Measurements from ENCODE around the gene EDN2. TPM values are rescaled to one million over a fixed set of nuclear protein-coding genes. Genes with fewer than 3 reads are reported as not detected.

The EDN2 gene
- total and polyA plus RNA-seq, 4 donors: 0.10 to 0.13 TPM; not detected in 2

DNA sequence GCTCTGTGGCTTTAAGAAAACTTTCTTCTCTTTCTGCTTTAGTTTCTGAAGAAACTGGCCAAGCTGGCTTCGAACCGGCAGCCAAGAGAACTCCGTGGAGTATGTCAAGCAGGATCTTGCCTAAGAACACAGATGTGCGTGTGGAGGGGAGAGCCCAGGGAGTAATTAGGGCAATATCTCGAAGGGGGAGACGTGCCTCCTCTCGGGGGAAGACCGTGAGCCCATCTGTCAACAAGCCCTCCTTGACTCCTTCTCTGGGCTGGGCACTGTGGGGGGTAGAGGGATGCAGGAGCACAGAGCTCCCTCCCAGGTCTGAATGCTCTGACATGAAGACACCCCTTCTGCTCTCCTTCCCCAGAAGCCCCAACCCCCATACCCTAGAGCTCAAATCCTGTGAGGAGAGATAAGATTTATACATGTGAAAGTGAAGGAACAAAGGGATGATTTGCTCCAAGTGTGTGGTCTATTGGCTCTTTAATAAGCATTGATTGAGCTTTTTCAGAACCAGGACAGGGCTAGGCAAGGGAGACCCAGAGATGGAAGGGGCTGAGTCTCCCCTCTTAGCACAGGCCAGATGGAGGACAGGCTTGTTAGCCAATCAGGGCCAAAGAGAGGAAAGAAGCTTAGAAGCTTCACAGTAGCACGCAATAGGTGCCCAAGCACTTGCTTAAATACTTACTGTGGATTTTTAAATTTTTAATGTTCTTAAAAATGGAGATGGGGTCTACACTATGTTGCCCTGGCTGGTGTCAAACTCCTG, 37.5 kb downstream of the EDN2 start:
- Histone ChIP-seq H3K27ac (ENCODE audit: low read depth in 1 of 2, low read length in 2 of 2) (no peak overlapping the region), H3K4me1 (ENCODE audit: control insufficient read depth in 4 of 4, insufficient read depth in 4 of 4, low read length in 3 of 4) (no peaks in the 10 kb centered on the region), H3K36me3 (ENCODE audit: control insufficient read depth in 4 of 4, insufficient read depth in 3 of 4, low read depth in 1 of 4, low read length in 3 of 4) (peaks cover 0 to 3% (median 0%) of the 10 kb centered on the region in 4 donors), H3K9me3 (ENCODE audit: control insufficient read depth in 4 of 4, low read length in 3 of 4) (peaks cover 4 to 15% (median 8%) of the 10 kb centered on the region in 4 donors), H3K9ac (ENCODE audit: low read depth in 1 of 2, low read length in 2 of 2) (no peak overlapping the region), H3K27me3 (ENCODE audit: control insufficient read depth in 4 of 4, insufficient read depth in 4 of 4, low read length in 3 of 4) (no peaks in the 10 kb centered on the region), H3K4me3 (ENCODE audit: low read depth in 1 of 3, low read length in 3 of 3) (no peak overlapping the region)
- TF ChIP-seq YY1 (IDR thresholded peaks at IDR 0.05): no peak
- TF ChIP-seq, protein P1, sequence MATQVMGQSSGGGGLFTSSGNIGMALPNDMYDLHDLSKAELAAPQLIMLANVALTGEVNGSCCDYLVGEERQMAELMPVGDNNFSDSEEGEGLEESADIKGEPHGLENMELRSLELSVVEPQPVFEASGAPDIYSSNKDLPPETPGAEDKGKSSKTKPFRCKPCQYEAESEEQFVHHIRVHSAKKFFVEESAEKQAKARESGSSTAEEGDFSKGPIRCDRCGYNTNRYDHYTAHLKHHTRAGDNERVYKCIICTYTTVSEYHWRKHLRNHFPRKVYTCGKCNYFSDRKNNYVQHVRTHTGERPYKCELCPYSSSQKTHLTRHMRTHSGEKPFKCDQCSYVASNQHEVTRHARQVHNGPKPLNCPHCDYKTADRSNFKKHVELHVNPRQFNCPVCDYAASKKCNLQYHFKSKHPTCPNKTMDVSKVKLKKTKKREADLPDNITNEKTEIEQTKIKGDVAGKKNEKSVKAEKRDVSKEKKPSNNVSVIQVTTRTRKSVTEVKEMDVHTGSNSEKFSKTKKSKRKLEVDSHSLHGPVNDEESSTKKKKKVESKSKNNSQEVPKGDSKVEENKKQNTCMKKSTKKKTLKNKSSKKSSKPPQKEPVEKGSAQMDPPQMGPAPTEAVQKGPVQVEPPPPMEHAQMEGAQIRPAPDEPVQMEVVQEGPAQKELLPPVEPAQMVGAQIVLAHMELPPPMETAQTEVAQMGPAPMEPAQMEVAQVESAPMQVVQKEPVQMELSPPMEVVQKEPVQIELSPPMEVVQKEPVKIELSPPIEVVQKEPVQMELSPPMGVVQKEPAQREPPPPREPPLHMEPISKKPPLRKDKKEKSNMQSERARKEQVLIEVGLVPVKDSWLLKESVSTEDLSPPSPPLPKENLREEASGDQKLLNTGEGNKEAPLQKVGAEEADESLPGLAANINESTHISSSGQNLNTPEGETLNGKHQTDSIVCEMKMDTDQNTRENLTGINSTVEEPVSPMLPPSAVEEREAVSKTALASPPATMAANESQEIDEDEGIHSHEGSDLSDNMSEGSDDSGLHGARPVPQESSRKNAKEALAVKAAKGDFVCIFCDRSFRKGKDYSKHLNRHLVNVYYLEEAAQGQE (IDR thresholded peaks at IDR 0.05): no peak
- no peak for TF ChIP-seq JUND (IDR thresholded peaks at IDR 0.05)
- TF ChIP-seq RXRA (IDR thresholded peaks at IDR 0.05): no peak
- TF ChIP-seq, protein P2, sequence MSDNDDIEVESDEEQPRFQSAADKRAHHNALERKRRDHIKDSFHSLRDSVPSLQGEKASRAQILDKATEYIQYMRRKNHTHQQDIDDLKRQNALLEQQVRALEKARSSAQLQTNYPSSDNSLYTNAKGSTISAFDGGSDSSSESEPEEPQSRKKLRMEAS (IDR thresholded peaks at IDR 0.05): no peak
- TF ChIP-seq, protein P3, sequence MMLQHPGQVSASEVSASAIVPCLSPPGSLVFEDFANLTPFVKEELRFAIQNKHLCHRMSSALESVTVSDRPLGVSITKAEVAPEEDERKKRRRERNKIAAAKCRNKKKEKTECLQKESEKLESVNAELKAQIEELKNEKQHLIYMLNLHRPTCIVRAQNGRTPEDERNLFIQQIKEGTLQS (IDR thresholded peaks at IDR 0.05): no peak
- TF ChIP-seq, protein P4, sequence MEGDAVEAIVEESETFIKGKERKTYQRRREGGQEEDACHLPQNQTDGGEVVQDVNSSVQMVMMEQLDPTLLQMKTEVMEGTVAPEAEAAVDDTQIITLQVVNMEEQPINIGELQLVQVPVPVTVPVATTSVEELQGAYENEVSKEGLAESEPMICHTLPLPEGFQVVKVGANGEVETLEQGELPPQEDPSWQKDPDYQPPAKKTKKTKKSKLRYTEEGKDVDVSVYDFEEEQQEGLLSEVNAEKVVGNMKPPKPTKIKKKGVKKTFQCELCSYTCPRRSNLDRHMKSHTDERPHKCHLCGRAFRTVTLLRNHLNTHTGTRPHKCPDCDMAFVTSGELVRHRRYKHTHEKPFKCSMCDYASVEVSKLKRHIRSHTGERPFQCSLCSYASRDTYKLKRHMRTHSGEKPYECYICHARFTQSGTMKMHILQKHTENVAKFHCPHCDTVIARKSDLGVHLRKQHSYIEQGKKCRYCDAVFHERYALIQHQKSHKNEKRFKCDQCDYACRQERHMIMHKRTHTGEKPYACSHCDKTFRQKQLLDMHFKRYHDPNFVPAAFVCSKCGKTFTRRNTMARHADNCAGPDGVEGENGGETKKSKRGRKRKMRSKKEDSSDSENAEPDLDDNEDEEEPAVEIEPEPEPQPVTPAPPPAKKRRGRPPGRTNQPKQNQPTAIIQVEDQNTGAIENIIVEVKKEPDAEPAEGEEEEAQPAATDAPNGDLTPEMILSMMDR (IDR thresholded peaks at IDR 0.05; ENCODE audit: low read depth, low read length, missing input control): no peak
- TF ChIP-seq SP1 (IDR thresholded peaks at IDR 0.05): no peak
- 76% methylated on average over 9 of the region's 9 CpGs for WGBS
- no peak for DNase-seq (ENCODE audit: low spot score)

DNA sequence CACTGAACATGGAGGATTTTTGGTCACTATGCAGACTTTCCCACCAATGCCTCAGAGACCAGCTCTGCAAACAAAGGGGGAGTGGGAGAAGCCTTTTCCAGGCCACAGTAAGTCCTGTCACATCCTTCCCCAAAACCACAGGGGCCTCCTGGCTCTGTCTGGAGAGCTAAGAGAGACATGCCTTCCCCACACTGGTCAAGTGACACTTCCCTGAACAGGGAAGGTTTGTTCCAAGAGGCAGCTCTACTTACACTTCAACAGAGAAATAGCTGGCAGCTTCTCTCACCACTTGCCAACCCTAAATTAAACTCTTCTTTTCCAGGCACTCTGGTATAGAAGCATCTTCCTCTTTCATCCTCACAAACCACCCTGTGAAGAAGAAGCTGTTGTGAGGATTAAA, 39.7 kb downstream of the EDN2 start:
- H3K27me3 ChIP-seq (ENCODE audit: control insufficient read depth in 4 of 4, insufficient read depth in 4 of 4, low read length in 3 of 4): no peaks in the 10 kb centered on the region
- no peak for DNase-seq (ENCODE audit: low spot score)
- H3K9me3 ChIP-seq (ENCODE audit: control insufficient read depth in 4 of 4, low read length in 3 of 4): peaks cover 4 to 15% (median 8%) of the 10 kb centered on the region in 4 donors
- no peaks in the 10 kb centered on the region for H3K4me1 ChIP-seq (ENCODE audit: control insufficient read depth in 4 of 4, insufficient read depth in 4 of 4, low read length in 3 of 4)
- peaks cover 0 to 3% (median 0%) of the 10 kb centered on the region in 4 donors for H3K36me3 ChIP-seq (ENCODE audit: control insufficient read depth in 4 of 4, insufficient read depth in 3 of 4, low read depth in 1 of 4, low read length in 3 of 4)
- H3K4me3 ChIP-seq (ENCODE audit: low read depth in 1 of 3, low read length in 3 of 3): no peak overlapping the region
- H3K9ac ChIP-seq (ENCODE audit: low read depth in 1 of 2, low read length in 2 of 2): no peak overlapping the region
- H3K27ac ChIP-seq (ENCODE audit: low read depth in 1 of 2, low read length in 2 of 2): no peak overlapping the region
- no peak for TF ChIP-seq EGR1 (IDR thresholded peaks at IDR 0.05; ENCODE audit: low read depth in 2 of 2)
- TF ChIP-seq, protein P2 (IDR thresholded peaks at IDR 0.05): no peak
- TF ChIP-seq, protein P5, sequence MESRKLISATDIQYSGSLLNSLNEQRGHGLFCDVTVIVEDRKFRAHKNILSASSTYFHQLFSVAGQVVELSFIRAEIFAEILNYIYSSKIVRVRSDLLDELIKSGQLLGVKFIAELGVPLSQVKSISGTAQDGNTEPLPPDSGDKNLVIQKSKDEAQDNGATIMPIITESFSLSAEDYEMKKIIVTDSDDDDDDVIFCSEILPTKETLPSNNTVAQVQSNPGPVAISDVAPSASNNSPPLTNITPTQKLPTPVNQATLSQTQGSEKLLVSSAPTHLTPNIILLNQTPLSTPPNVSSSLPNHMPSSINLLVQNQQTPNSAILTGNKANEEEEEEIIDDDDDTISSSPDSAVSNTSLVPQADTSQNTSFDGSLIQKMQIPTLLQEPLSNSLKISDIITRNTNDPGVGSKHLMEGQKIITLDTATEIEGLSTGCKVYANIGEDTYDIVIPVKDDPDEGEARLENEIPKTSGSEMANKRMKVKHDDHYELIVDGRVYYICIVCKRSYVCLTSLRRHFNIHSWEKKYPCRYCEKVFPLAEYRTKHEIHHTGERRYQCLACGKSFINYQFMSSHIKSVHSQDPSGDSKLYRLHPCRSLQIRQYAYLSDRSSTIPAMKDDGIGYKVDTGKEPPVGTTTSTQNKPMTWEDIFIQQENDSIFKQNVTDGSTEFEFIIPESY (IDR thresholded peaks at IDR 0.05): no peak
- TF ChIP-seq, protein P3 (IDR thresholded peaks at IDR 0.05): no peak
- TF ChIP-seq, protein P1 (IDR thresholded peaks at IDR 0.05): no peak
- TF ChIP-seq FOXA1 (IDR thresholded peaks at IDR 0.05): no peak
- TF ChIP-seq RAD21 (IDR thresholded peaks at IDR 0.05): no peak
- TF ChIP-seq SP1 (IDR thresholded peaks at IDR 0.05): no peak
- no peak for TF ChIP-seq RXRA (IDR thresholded peaks at IDR 0.05)
- no peak for TF ChIP-seq YY1 (IDR thresholded peaks at IDR 0.05)
- TF ChIP-seq, protein P4 (IDR thresholded peaks at IDR 0.05; ENCODE audit: low read depth, low read length, missing input control): no peak
- TF ChIP-seq GABPA (IDR thresholded peaks at IDR 0.05 in 1 of 2, conservative IDR thresholded peaks at IDR 0.05 in 1 of 2): no peak
- no peak for TF ChIP-seq JUND (IDR thresholded peaks at IDR 0.05)
- TF ChIP-seq TAF1 (conservative IDR thresholded peaks at IDR 0.05): no peak

Measured in liver (tissue), 9 donors.